HG02852 (cell line): ENCODE data around the gene PAQR6.

Experiments
- ATAC-seq: cut with Tn5 transposase; IDR thresholded peaks from one replicate; pipeline ENCODE4 v1.9.1; 2021; ENCODE audit warnings: mild to moderate bottlenecking, moderate library complexity; ENCODE audit not compliant: unreplicated experiment

Gene PAQR6, protein sequence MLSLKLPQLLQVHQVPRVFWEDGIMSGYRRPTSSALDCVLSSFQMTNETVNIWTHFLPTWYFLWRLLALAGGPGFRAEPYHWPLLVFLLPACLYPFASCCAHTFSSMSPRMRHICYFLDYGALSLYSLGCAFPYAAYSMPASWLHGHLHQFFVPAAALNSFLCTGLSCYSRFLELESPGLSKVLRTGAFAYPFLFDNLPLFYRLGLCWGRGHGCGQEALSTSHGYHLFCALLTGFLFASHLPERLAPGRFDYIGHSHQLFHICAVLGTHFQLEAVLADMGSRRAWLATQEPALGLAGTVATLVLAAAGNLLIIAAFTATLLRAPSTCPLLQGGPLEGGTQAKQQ

DNA sequence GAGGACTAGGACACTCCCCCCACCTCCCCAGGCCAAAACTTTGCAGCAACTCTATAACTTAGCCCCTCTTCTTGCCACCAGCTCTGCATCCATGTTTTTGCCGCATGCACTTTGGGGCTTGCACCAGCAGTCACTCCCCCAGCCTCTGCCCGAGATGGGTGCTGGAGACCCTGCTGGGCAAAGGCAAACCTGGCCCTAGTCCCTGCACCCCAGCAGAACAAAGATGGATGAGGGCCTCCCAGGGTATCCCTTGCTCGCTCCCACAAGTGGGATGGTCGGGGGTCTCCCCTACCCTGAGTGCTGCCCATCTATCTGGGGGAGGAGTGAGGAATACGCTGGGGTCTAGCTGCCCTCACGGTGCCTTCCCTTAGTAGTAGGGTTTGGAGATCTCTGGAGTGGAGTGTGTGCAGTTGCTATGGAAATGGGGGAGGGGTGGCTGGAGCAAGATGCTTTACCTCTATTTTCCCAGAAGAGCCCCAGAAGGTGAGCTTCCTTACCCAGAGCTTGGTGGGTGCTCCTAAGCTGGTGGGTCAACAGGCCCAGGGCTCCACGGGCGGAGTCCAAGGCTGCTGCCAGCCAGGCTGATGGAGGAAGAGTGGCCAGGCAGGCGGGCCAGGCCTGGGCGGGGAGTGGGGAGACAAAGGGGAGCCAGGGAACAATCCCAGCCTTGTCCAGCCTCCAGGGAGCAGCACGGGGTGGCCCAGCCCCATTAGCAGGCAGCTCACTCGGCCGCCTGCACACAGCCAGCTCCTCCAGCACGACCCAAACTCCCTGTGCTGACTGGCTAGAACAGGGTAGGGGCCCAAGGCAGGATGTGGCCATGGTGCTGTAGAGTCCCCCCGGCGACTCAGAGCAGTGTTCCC, at the start of gene PAQR6:
Gene PAQR6 (minus strand): TSS at position 597 of the 863 bp plus-strand sequence. CDS start 1,325 bp downstream, outside the sequence.
- ATAC-seq: no peak

DNA sequence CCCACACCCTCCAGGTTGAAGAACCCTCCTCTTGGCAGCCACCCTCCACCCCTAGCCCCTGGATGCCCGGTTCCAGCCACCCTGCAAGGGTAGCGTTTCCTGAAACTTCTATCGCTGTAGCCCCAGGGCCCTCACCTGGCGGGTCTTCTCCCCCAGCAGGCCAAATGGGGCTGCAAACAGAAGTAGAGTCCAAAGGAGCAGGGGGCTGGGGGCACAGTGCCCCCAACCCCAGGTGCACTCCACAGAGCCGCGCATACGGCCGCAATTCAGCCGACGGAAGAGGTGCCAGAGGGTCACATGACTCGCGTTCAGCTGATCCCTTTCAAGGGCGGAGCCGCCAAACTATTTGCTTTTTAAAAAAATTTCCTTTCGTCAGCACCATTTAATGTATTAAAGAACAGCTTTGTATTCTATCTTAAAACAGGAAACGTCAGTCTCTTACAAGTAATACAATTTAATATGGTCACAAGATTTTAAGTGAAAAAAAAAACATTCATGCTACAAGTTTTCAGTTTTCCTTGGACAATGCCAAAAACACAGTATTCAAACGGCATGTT, 47.6 kb upstream of the PAQR6 start, which contains the start of gene GLMP:
Gene GLMP (minus strand): TSS at position 289 of the 557 bp plus-strand sequence. CDS start 34 bp downstream, at position 255.
- peak; percentile 52 for ATAC-seq

DNA sequence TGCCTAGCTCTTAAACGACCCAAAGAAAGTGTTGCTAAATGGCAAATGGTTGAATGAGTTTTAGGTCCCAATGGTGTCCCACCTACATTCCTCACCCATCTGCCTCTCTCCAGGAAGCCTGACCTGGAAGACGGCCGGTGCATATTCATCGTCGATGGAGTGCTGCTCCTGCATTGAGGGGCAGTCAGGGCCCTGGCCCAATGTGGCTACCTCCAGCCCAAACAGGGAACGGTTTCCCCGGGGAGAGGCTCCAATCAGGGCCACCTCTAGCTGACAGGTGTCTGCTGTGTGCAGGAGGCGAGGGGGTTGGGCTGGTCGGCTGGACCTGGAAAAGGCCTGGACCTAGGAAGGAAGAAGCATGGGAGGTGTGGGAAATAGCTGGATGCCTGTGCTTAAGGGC, 46.0 kb upstream of the PAQR6 start:
- no peak for ATAC-seq

DNA sequence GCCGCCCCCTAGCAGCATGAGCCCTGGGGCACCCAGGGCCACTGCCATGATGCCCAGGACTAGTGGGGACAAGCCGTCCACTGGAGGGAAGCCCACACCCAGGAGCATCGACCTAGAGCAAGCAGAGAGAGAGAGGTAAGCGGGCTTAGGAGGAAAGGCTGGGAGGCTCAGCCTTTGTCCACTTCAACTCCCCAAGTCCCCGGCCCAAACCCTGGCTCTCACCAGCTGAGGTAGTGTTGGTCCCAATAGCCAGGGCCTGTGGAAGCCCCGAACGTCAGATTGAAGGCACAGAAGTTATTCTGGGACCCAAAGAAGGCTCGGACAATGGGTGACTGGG, 45.2 kb upstream of the PAQR6 start:
- ATAC-seq: no peak

DNA sequence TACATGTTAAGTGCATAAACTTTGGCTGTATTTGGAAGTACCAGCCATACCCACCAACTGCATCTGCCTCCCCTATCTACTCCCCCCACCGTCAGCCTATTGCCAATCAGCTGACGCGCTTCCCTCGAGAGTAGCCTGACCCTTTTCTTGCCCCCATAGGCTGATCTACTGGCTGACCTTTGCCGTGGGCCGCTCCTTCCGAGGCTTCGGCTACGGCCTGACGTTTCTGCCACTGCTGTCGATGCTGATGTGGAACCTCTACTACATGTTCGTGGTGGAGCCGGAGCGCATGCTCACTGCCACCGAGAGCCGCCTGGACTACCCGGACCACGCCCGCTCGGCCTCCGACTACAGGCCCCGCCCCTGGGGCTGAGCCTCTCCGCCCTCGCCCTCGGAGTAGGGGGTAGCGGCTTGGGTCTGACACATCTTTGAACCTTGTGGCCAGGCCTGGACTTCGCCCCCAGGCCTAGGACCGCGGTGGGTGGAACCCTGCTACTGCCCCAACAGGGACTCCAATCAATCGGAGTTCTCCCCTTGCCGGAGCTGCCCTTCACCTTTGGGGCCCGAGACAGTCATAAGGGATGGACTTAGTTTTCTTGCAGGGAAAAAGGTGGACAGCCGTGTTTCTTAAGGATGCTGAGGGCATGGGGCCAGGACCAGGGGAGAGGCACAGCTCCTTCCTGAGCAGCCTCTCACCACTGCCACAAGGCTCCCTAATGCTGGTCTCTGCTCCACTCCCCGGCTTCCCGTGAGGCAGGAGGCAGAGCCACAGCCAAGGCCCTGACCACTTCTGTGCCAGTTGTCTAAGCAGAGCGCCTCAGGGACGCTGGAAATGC, 43.6 kb upstream of the PAQR6 start:
- no peak for ATAC-seq

DNA sequence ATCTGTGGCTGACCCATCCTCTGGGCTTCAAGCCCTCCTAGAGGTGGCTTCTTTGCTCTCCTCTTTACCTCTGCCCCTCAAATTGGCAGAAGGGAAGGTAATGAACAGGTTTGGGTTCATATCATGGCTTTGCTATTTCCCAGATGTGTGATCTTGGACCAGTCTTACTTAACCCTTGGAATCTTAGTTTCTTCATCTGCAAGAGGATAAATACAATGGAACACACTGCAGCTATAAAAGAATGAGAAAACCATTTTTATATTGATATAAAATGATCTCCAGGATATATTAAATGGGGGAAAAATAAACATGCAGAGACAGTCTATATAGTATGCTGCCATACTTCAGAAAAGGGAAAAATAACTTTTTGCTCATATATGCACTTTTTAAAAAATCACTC, 42.0 kb upstream of the PAQR6 start:
- no peak for ATAC-seq

DNA sequence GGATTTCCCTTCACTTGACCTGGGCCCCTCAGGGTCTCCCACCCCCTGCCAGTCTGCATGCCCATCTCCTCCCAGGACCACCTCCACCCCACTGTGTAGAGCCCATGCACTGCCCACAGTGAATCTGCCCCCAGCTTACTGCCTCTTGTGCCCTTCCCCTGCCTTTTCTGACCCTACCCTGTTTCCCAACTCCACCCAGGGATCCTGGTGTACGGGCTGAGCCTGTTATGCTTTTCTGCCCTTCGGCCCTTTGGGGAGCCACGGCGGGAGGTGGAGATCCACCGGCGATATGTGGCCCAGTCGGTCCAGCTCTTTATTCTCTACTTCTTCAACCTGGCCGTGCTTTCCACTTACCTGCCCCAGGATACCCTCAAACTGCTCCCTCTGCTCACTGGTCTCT, 38.2 kb upstream of the PAQR6 start:
- no peak for ATAC-seq

DNA sequence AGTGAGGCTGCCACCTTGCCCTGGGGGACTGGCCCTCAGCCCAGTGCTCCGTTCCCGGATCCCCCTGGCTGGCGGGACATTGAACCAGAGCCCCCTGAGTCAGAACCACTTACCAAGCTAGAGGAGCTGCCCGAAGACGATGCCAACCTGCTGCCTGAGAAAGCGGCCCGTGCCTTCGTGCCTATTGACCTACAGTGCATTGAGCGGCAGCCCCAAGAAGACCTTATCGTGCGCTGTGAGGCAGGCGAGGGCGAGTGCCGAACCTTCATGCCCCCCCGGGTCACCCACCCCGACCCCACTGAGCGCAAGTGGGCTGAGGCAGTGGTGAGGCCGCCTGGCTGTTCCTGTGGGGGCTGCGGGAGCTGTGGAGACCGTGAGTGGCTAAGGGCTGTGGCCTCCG, 37.6 kb upstream of the PAQR6 start:
- no peak for ATAC-seq

DNA sequence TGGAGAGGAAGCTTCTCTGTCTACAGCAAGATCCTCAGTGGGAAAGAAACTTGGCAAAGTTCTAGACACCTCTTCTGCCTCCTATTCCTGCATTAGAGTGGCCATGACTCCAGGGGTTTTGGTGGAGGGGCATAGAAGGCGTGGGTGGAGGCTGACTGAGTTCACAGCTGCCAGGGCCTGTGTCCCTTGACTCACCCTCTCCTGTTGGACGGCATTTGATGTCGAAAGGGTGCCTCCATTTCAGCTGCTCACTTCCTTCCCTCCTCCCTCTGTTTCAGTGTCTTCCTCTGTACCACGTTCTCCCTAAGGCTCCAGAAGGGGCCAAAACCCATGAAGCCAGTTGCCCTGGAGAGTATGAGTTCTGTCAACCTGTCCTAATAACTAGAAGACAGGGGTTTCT, 36.9 kb upstream of the PAQR6 start:
- no peak for ATAC-seq

DNA sequence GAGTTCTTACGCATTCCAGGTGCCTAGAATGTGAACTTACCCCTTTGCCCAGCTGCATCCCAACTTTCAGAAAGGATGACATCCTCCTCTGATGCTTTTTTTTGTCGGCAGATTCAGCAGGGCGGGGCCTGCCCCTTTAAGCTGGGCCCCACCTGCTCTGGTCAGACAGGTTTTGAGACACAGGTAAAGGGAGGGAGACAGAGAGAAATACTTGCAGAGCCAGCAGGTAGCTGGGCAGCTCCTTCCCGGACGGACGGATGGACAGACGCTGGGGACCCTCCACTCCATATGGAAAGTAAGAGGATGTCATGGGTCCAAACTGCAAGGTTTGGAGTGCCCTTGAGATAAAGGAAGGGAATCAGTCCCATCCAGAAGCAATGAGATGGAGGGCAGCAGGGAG, 36.3 kb upstream of the PAQR6 start, which contains the start of gene TMEM79:
Gene TMEM79 (plus strand): TSS at position 214 of the 400 bp plus-strand sequence. CDS start 902 bp downstream, outside the sequence.
- no peak for ATAC-seq

DNA sequence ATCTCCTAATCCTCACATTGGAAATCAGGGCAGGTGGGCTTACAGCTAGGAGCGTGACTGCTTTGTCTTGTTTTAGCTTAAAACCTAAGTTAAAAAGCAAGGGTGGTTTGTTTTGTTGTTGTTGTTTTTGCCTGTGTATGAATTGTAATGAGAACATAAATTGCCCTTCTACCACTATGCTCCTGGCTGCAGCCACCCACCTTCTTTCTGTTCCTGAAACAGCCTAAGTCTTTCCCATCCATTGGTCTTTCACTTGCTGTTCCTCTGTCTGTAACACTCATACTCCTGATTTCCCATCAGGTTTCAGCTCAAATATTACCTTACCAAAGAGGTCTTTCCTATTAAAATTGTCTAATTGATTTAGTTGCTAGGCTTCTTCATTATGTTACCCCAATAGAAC, 35.7 kb upstream of the PAQR6 start:
- no peak for ATAC-seq

DNA sequence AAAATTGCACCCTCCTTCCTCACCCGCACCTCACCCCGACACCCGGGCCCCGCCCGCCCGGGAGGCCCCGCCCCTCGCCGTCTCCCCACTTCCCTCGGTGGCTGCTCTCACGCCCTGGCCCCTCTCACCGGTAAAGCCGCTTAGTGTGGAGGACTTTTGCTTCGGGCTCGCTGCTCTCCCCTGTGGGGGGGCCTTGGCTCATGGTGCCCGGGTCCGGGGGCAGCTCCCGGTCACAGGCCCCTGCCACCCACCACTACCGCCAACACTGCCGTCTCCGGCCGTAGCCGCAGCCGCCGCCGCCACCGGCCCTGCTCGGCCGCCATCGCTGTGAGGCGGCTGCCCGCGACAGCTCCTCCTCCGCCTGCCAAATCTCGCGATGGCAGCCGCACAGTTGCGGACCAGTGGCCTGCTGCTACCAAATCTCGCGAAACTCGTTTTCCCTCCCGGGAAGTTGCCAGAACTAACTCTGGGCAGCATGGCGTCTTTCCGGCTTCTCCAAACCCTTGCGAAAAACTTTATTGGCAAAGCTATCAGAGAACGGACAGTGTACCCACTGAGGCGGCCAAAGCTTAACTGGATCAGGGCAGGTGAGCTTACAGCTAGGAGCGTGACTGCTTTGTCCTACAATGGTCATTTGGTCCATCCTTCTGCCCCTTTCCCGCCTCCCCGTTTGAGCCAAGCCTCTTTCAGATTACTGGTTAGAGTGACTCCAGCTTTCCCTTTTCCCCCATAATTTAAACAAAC, 34.8 kb upstream of the PAQR6 start, which contains the start of gene SMG5:
Gene SMG5 (minus strand): TSS at position 347 of the 744 bp plus-strand sequence. CDS start 145 bp downstream, at position 202.
- peak; percentile 78 for ATAC-seq

DNA sequence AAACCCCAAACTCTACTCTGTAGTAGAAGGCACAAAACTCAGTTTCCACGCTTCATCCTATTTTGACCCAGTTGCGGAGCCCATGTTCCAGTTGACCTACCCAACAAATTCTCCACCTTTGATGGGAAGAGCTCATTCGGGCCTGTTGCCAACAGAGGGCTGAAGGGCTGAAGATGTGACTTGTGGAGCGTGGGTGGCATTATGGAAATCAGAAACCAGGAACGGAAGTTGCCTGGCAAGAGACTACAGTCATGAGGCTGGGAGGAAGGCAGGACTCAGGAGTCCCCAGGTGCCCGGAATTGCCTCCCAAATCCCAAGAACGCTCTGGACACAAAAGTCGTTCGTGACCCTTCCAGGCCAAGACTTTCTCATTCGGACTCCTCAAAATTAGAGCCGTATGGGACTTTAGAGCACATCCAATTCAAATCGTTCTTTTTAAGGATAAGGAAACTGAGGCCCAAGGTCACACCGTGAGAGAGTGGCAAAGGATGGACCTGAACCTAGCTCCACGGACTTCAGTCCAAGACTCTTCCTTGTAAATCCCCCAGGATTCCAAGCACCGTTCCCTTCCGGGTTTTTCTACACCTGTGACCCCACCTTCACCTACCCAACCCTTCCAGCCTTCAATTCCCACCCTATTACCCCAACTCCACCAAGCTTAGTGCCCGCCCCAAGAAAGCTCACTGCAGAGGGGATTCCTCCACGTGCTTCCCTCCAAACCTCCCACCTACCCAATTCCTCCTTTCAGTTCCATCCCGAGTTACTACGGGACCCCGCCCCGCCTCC, 34.0 kb upstream of the PAQR6 start:
- ATAC-seq: peak; percentile 4

DNA sequence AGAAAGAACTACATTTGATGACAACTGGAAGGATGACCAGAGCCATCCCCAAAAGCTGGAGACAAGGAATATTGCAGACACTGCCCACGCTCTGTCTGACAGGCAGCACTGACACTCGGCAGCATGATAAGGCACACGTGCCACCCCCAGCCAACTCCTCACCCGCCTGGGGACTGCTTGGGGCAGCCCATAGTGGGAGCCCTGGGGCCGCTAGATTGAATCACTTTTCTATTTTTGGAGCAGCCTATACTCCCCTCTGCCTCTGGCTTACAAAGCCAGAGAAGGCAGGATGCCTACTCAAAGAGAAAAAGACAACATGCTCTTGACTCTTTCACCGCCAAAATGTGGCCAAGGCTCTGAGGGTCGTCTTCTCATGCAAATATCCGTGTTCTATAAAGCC, 33.4 kb upstream of the PAQR6 start:
- ATAC-seq: no peak

DNA sequence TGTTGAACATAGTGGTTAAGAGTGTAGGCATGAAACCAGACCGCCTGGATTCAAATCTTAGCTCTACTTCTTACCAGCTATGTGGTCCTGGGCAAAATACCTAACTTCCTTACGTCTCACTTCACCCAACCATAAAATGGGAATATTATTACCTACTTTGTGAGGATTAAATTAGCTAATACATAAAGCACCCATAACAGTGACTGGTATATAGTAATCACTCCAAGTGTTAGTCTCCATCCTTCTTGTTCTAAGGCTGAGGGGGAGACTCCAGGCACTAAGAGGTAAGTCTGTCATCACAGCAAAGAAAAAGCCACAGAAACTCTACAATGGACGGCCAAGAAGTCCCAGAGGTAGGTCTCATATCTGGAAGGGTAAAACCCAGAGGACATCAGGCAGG, 32.0 kb upstream of the PAQR6 start:
- ATAC-seq: no peak

DNA sequence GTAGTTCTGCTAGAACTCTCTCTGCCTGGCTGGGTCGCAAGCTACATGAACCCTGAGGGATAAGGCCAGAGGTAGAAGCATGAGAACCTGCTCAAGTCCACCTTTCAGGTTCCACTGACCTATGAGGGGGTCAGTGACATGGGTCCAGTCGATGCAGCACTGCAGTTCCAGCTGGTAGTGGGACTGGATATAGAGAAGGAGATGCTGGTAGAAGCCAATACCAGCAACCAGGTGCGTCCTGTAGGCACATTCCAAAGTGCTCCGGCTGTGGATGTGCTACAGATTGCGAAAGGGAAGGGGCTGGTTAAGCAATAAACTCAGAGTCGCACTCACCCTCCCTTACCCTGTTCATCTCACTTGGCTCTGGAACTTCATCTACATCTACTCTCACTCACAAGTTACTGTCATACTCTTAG, 29.1 kb upstream of the PAQR6 start:
- no peak for ATAC-seq

DNA sequence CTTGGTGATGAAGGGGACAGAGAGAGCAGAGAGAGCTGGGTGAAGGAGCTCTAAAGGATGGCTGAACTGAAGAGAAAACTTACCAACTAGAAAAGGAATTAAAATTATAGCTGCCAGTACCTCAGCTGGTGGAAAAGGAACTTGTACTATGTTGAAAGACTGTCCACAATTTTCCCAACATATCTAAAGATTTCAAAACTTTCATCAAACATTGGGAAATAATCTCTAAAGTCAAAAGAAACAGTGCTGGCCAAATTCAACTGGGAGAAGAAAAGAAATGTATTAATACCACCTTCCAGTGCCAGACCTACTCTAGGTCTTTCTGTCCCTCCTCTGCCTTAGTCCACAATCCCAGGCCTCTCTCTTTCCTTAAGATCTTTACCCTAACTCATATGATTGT, 28.7 kb upstream of the PAQR6 start:
- no peak for ATAC-seq

DNA sequence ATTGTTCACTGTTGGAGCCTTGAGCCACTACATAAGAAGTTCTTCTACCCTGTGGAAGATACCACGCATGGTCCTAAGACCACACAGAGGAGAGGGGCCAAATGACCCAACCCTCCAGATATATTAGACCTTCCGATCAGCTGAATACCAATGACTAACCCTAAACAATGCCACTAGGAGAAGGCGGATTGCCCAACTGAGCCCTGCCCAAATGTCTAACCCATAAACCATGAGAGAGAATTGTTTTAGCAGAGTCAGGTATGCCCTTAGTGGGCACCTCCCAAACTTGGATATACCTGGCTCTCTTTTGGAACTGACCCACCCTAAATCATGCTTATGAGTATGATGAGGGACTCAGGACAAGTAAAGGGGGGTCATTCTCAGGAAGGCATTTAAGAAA, 22.5 kb upstream of the PAQR6 start:
- ATAC-seq: no peak

DNA sequence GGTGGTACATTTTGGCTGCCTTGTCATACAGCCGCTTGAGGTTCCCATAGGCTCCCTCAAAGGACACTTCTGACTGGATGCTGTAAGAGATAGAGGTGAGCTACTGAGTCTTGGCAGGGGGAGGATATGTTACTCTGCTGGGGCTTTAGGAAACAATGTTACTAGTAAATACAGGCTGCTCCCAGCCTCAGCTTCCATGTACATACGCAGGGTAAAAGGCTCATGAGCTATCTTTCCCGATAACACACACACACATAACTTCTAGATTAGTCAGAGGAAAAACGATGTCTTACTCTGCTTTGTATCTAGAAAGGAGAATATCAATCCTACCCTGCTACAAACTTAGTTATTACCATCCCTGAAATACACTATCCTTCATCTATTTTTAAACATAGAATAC, 20.5 kb upstream of the PAQR6 start:
- no peak for ATAC-seq
